ENCODE measurements around the gene NT5DC2.

Gene NT5DC2

DNA sequence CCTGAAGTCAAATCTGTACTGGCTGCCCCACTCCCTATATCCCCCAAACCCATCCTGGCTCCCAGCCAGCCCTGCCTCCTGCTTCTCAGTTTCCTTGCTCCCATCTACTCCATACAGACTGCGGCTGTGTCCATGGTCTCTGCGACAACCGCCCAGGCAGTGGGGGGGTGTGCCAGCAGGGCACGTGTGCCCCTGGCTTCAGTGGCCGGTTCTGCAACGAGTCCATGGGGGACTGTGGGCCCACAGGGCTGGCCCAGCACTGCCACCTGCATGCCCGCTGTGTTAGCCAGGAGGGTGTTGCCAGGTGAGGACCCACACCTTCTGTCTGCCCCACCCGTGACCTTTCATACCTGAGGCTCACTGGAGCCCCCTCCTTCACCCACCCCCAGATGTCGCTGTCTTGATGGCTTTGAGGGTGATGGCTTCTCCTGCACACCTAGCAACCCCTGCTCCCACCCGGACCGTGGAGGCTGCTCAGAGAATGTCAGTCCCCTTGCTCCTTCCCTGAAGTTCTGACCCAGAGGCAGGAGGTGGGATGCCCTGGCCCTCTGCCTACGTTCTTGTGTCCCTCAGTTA is 23.8 kb downstream of the NT5DC2 start:
- DNase-seq = no peak

DNA sequence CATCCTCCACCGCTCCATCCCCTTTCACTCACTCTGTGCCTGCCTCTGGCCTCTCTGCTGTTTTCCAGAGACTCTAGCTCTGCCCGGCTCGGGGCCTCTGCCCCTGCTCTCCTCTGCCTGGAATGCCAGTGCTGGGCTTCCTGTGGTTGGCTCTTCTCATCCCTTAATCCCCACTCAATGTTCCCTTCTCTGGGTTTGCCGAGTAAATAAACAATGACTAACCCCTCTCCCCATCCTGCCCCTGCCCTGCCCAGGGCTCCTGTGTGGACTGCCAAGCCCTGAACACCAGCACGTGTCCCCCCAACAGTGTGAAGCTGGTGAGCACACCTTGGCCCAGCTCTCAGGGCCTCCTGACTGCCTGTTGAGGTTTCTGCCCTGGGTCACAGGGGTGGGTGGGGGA is 26.3 kb downstream of the NT5DC2 start:
- DNase-seq = no peak

DNA sequence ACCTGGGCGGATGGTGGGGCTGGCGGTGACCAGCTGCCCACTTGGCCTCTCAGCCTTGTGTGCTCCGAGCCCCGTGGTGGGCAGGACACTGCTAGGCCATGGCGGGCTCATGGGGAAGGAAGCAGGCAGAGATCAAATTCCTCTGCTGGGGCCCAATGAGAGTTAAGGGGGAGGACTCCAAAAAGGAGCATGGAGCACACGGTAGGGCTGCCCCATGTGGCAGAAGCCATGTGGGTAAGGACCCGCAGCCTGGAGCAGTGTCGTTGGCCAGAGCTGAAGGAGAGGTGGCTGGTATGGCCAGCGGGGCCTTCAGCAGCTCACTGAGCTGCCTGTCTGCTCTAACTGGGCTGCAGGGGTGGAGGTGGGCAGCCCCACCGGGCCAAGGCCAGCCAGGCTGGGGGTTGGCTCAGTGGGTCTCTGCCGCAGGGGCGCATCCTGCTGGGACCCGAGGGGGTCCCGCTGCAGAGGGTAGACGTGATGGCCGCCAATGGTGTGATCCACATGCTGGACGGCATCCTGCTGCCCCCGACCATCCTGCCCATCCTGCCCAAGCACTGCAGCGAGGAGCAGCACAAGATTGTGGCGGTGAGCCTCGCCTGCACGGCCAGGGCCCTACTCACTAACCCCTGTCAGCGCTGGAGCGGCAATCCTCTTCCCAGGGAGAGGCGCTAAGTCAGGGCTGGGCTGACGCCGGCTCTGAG is 27.2 kb downstream of the NT5DC2 start:
- no peak for DNase-seq

DNA sequence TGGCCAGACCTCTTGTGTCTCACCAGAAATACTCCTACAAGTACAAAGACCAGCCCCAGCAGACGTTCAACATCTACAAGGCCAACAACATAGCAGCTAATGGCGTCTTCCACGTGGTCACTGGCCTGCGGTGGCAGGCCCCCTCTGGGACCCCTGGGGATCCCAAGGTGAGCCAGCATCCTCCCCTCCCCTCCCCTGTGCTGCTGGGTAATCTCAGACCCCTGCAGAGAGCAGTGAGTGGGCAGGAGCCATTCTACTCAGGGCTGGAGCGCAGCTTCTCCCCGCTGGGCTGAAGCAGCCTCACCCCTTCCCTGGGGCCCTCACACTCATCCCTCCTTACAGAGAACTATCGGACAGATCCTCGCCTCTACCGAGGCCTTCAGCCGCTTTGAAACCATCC is 28.7 kb downstream of the NT5DC2 start:
- DNase-seq = no peak

DNA sequence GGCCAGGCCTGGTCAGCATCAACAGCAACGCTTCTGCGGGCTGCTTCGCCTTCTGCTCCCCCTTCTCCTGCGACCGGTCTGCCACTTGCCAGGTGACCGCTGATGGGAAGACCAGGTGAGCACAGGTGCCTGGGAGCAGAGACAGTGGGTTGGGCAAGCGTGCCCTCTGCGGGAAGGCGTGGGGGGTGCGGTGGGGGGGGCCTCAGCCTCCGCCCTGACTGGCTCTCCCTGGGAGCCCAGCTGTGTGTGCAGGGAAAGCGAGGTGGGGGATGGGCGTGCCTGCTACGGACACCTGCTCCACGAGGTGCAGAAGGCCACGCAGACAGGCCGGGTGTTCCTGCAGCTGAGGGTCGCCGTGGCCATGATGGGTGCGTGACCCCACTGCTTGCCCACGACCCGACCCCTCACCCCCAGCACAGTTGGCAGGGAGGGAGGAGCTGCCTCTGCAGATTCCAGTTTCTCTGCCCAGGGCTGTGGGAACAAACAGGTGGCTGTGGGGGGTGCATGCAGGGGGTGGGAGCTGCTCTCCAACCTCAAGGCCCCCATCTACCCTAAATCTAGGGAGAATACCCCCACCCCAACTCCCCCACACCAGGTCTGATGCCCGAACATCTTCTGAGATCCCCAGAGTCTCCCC is 29.8 kb downstream of the NT5DC2 start:
- no peak for DNase-seq

DNA sequence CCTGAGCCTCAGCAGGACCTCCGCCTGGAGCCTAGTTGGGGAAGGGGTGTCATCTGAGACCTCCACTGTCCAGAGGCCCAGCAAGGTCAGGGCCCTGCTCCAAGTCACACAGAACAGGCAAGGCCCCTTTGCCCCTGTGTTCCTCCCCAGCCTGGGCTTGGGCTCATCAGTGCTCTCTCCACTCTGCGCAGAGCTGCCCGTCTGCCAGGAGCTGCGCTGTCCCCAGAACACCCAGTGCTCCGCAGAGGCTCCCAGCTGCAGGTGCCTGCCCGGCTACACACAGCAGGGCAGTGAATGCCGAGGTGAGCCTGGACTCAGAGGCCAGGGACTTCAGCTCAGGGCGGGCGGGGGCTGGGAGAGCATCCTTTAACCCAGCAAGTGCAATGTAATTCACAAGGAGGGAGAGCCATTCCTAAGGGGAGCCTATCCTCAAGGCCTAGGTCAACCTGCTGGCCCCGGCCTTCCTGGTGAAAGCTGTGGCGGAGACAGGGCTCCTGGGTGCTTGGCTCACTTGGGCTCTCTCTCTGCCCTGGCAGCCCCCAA is 30.8 kb downstream of the NT5DC2 start:
- DNase-seq = no peak

DNA sequence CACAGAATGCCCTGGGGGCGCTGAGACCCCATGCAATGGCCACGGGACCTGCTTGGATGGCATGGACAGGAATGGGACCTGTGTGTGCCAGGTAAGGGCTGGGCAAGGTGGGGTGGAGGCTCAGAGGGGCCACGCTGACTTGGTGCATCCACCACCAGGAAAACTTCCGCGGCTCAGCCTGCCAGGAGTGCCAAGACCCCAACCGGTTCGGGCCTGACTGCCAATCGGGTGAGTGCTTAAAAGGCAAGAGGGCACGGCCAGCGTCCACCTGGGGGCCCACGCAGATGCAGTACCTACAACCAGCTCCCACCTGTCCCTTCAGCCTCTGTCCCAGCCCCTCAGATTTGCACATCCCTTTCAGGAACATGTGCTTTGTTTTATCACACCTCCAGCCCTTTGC is 31.7 kb downstream of the NT5DC2 start:
- DNase-seq = no peak

DNA sequence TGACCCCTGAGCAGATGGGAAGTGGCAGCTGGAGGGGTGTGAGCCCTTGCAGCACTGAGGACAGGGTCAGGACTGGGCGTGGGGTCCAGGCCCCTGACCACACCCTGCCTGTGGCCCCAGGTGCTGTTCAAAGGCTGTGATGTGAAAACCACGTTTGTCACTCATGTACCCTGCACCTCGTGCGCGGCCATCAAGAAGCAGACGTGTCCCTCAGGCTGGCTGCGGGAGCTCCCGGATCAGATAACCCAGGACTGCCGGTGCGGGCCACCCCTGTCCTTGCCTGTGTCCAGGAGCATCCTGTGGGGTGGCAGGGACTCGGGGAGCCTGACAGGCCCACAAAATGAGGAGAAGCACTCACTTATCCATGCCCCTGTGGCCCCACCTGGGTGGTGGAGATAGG is 32.6 kb downstream of the NT5DC2 start:
- no peak for DNase-seq

DNA sequence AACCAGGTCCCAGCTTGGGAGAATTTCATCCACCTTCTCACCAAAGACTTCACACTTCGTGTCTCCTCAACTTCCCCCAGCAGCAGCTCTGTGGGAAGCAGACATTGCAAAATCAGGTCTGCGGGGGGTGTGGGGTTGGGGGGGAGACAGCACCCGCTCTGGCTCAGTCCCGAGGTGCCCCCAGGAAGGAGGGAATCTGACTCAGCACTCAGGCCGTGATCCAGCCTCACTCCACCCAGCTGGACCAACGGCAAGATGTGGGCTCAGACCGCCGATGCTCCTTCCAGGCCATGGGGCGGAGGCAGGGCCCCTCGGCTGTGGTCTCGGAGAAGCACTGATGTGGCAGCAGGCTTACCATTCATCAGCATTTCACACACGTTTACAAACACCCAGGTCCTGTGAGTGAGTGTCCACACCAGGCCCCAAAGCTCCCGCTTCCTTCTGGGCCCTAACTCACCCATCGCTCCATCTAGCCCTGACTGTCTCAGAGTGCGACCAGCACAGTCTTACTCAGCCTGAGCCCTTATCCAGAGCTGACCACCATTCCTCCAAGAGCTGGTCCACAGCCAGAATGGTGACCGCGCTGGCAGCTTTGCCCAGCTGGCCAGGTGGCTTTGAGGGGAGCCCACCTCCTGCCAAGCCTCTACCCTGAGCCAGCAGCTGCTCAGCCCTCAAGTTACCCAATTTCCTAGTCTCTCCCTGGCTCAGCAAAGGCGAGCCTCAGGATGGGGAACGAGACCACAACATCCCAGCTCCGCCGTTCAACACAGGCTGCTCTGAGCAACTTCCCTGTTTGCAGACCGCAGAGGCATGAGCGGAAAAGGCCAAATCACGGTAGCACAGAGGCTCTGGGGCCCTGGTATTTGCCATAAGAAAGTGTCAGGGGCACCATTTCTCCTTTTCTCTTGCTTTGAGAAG is 35.3 kb downstream of the NT5DC2 start:
- DNase-seq = no peak

DNA sequence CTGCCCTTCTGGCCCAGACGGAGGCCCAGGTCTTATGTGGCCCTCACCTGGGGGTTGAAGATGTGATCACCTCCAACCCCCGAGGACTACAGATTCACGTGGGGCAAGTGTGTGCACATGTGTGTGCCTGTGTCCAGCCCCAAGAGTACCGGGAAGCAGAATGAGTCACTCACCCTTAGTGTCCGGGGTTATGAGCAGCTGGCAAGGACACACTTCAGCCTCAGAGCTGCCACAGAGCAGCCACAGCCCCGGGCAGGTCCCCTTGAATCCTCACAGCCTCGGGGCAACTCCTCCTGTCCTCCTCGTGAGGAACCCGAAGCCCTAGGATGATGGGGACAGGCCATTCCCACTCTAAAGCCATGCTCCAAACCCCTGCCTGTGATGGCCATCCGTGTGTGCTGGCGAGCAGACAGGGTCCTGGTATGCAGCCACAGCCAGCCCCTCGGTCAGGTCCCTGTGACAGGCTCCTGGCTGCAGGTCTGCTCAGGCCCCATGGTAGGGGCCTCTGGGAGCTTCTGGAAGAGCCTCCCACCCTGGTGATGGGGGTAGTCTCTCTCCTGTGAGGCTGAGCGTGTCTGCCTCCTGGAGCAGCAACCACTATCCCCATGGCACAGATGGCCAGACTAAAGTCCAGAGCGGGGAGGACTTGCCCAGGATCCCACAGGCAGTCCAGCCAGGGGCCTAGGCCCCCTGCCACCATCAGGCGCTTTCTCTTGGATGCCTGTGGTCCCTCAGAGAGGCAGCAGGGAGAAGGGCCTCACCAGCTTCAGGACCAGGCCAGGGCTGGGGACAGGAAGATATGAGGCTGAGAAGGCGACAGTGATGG is 37.7 kb downstream of the NT5DC2 start:
- no peak for DNase-seq

DNA sequence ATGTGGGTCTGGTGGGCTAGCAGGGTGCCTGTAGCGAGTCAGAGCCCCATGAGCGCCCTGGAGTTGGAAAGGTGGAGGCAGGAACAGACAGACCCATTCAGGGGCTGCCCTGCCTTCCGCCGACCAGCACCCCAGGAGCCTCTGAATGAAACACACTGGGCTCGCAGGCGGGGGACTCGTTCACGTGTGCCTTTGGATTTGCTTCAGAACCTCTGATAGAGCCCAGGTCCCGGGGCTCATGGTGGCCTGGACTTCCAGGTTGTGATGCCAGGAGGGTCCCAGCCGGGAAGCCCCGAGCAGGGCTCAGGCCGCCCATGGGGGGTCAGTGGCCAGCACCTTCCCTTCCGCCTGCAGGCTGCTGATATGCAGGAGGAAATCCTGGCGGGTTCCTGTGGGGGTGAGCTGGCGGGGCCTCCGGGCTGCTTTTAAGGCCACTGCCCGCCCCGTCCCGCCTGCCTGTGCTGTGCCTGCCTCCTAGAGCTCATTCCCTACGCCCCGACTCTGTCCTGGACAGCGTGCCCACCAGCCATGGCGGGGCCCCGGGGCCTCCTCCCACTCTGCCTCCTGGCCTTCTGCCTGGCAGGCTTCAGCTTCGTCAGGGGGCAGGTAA is 38.7 kb downstream of the NT5DC2 start, which contains the start of gene STAB1:
TSS of gene STAB1 (plus strand) at position 453 of the 610 bp plus-strand sequence. CDS start at position 529, 76 bp downstream.
- no peak for DNase-seq

DNA sequence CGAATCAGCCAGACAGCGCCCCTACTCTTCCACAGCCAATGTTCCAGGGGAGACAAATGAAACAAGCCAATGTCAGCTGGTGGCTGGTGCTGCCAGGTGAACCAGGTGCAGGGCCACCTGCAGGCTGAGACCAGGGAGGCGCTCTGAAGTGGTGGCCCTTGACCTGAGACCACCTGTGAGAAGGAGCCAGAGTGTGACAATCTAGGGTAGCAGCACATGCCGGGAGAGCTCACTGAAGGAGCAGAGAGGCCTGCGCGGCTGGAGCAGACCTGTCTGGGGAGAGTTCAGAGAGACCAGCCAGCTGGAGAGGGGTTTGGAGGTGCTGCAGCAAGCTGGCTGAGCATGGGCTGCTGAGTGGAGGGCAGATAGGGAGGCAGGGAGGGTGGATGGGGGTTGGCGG is 39.2 kb downstream of the NT5DC2 start:
- no peak for DNase-seq

DNA sequence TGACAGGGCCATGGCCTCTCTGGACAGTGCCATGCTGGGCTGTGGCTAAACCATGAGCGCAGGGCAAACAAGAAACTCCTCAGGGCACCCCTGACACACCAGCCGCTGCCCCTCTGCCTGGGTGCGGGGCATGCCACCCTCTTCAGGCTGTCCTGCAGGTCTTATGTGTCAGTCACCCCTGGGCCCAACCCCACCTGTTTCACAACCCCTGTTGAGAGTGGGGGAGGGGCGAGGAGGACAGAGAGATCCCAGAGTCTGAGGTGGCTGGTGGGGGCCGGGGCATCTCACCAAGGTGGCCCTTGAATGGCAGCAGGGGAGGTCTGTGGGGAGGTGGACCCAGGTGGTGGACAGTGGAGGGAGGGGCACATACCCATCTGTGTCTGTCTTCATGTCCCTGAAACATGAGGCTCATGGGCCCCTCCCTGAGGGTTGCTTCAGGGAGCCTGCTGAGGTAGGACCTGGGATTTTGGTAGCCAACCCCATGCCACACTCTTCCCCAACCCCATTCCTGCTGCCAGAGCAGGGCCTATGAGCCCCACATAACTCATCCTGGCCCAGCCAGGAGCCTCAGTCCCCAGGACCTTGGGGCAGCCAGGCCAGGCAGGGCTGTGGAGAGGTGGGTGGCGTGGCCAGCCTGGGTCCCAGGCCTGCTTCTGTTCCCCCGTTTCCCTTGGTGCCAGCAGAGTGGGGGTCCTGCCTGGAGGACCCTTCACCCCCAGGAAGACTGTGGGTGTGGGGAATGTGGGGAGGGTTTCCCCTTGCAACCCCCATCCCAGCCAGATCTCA is 40.2 kb downstream of the NT5DC2 start:
- DNase-seq = no peak

DNA sequence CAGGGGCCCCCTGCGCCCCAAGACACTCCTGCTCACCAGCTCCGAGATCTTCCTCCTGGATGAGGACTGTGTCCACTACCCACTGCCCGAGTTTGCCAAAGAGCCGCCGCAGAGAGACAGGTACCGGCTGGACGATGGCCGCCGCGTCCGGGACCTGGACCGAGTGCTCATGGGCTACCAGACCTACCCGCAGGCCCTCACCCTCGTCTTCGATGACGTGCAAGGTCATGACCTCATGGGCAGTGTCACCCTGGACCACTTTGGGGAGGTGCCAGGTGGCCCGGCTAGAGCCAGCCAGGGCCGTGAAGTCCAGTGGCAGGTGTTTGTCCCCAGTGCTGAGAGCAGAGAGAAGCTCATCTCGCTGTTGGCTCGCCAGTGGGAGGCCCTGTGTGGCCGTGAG is 41.6 kb downstream of the NT5DC2 start:
- no peak for DNase-seq

DNA sequence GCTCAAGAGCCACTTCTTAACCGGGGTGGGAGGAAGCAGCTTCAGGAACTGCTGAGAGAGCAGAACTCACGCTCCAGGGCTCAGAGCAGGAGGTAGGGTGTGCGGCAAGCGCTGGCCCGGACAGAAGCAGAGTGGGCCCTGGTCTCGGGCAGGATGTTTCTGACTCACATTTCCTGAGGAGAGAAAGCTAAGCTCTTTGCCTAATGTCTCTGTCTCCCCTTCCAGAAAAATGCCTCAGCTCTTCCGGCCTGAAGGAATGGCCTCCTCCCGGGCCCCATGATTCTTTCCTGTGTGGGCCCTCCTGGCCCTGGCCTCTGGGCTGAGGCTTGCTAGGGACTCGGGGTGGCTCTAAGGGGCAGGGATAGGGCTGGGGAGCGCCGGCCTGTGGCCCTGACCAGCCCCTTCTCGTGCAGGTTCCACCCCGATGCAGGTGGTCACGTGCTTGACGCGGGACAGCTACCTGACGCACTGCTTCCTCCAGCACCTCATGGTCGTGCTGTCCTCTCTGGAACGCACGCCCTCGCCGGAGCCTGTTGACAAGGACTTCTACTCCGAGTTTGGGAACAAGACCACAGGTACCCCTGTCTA is 42.6 kb downstream of the NT5DC2 start:
- DNase-seq = no peak

DNA sequence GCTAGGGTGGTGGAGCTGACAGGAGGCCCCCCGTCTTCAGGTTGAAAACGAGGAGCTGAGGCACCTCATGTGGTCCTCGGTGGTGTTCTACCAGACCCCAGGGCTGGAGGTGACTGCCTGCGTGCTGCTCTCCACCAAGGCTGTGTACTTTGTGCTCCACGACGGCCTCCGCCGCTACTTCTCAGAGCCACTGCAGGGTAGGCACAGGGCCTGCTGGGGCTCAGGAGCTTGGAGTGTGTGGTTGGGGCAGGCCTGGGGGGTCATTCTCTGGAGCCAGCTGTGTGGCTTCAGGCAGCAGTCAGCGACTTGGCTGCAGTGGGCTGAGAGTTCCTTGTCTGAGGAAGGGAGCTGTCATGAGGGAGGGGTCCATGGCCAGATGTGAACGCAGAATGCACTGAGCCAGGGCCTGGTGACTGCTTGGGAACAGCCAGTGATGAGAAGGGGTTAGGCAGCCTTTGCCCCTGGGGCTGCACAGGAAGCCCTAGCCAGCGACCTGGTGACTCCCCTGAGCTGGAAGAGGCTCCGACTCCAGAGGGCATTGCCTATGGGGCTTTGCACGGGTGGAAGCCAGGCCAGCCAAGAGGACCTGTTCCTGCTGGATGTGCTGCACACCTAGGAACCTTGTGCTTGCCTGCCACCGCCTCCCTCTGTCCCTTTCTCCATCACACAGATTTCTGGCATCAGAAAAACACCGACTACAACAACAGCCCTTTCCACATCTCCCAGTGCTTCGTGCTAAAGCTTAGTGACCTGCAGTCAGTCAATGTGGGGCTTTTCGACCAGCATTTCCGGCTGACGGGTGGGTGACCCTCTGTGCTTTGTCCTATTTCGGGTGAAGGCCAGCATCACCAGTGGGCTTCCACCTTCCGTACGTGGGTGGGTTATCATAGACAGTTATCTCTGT is 43.4 kb downstream of the NT5DC2 start:
- no peak for DNase-seq

DNA sequence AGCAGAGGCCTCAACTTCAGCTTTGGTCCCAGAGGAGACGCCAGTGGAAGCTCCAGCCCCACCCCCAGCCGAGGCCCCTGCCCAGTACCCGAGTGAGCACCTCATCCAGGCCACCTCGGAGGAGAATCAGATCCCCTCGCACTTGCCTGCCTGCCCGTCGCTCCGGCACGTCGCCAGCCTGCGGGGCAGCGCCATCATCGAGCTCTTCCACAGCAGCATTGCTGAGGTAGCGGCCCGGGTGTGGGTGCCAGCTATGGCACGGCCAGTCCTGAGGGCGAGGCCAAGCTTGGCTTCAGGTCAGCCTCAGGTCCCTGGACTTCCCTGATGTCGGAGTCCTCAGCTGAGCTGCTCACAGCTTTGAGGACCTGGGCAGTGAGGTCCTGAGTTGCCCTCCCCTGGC is 44.2 kb downstream of the NT5DC2 start:
- DNase-seq = no peak

DNA sequence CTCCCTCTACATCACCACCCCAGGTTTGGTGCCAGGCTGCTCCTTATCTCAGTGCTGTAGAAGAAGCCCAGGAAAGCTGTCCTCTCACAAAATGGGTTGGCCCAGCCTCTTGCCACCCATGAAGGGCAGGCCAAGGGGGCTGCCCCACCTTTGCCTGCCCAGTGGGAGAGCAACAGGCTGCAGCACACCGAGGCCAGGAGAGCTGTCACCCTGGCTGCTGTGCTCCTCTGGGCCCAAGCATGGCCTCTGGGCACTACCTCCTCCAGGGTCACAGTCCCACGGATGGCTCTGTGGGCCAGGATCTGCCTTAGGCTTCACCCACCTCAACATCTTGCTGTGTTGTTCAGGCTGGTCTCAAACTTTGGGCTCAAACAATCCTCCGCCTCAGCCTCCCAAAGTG is 44.9 kb downstream of the NT5DC2 start:
- DNase-seq = no peak
